VCaP (cell line): Measurements from ENCODE around the gene CEACAM19.

Experiments used
- H3K27ac ChIP-seq: fragments of 450-650 bp; 2 replicates; pipeline ENCODE4 v1.5.1; 2017
- CTCF ChIP-seq: fragments of 450-650 bp; conservative IDR thresholded peaks from 2 replicates; pipeline ENCODE4 v1.5.1; 2017; ENCODE audit warnings: mild to moderate bottlenecking, moderate library complexity

Gene CEACAM19

GRCh38 chr19:44649578-44650145 lies 21.6 kb upstream of the CEACAM19 start:
- no peak for TF ChIP-seq CTCF
- no peak overlapping the region for H3K27ac ChIP-seq

GRCh38 chr19:44653343-44653742 lies 17.9 kb upstream of the CEACAM19 start:
- no peak for TF ChIP-seq CTCF
- no peak overlapping the region for H3K27ac ChIP-seq

GRCh38 chr19:44653977-44654774 lies 17.1 kb upstream of the CEACAM19 start:
- TF ChIP-seq CTCF, result peak; percentile 89
- H3K27ac ChIP-seq, result no peak overlapping the region

- H3K27ac ChIP-seq, result 0 out of 2 replicates have a peak overlapping the region, but pooled peaks have one; percentile 1
- TF ChIP-seq CTCF, result peak; percentile 92
These were observed 13.9 kb upstream of the CEACAM19 start for GRCh38 chr19:44657211-44657921.

- H3K27ac ChIP-seq, result no peak overlapping the region
- TF ChIP-seq CTCF, result no peak
These were observed 13.1 kb upstream of the CEACAM19 start for GRCh38 chr19:44658069-44658733.

- H3K27ac ChIP-seq, result no peak overlapping the region
- no peak for TF ChIP-seq CTCF
These were observed 11.2 kb upstream of the CEACAM19 start for GRCh38 chr19:44660081-44660480.

- no peak for TF ChIP-seq CTCF
- peak overlapping the region; percentile 20 for H3K27ac ChIP-seq
These were observed 10.1 kb upstream of the CEACAM19 start for GRCh38 chr19:44661205-44661604.
